Tibial artery (tissue), 4 donors: ENCODE results near the gene SYNGR1.

ENCODE experiments used
- DNase-seq, 2 donors: peaks; one replicate each; pipeline ENCODE4 v3.0.0-alpha.2; 2019
- H3K27ac ChIP-seq, 2 donors: fragments of 200-600 bp; sonication (generic) in 1 of 2; 1 replicate in 1 of 2; 2 replicates in 1 of 2; pipeline ENCODE4 v1.5.1; 2018 to 2019; ENCODE audit warnings: mild to moderate bottlenecking in 1 of 2
- H3K27me3 ChIP-seq, 2 donors: fragments of 200-600 bp; sonication (generic) in 1 of 2; one replicate each; pipeline versions ENCODE4 v1.5.1 to v1.6.0; 2016 to 2019
- H3K36me3 ChIP-seq, 3 donors: fragments of 200-600 bp; sonication (generic) in 2 of 3; one replicate each; pipeline ENCODE4 v1.5.1; 2016 to 2019; ENCODE audit warnings: mild to moderate bottlenecking in 2 of 3
- H3K4me1 ChIP-seq, 4 donors: fragments of 200-600 bp; sonication (generic) in 2 of 4; 1 replicate in 3 of 4; 2 replicates in 1 of 4; pipeline ENCODE4 v1.5.1; 2016 to 2019
- H3K4me3 ChIP-seq, 2 donors: fragments of 200-600 bp; sonication (generic) in 1 of 2; 1 replicate in 1 of 2; 2 replicates in 1 of 2; pipeline ENCODE4 v1.5.1; 2018 to 2019; ENCODE audit warnings: mild to moderate bottlenecking in 2 of 2
- H3K9me3 ChIP-seq, 3 donors: fragments of 200-600 bp; sonication (generic) in 1 of 3; one replicate each; pipeline ENCODE4 v1.5.1; 2016 to 2019
- intact Hi-C: fragments of 100-400 bp; cut with DNase I; formaldehyde crosslinking; loops from one replicate; pipeline ENCODE4 v1.15.0; 2023; ENCODE audit warnings: low total_unique reads
- TF ChIP-seq, protein P1 (sequence below), 2 experiments: fragments of 200-600 bp in 1 of 2; fragments of 450-650 bp in 1 of 2; IDR thresholded peaks; one replicate each; pipeline ENCODE4 v1.5.1; 2017 to 2019; ENCODE audit warnings: antibody characterized with exemption in 2 of 2, mild to moderate bottlenecking in 1 of 2, moderate library complexity in 1 of 2

SYNGR1 gene

DNA sequence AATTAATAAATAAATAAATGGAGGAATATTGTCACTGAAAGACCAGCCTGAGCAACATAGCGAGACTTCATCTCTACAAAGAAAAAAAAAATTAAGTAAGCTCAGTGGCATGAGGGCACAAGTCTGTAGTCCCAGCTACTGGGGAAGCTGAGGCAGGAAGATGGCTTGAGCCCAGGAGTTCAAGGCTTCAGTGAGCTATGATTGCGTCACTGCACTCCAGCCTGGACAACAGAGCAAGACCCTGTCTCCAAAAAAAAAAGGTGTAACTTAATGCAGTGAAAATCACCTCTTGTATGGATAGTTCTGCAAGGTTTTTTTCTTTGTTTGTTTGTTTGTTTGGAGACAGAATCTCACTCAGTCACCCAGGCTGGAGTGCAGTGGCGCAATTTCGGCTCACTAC, 4.6 kb upstream of the SYNGR1 start:
- no peaks in the 10 kb centered on the region for H3K9me3 ChIP-seq
- no peaks in the 10 kb centered on the region for H3K36me3 ChIP-seq
- TF ChIP-seq, protein P1, sequence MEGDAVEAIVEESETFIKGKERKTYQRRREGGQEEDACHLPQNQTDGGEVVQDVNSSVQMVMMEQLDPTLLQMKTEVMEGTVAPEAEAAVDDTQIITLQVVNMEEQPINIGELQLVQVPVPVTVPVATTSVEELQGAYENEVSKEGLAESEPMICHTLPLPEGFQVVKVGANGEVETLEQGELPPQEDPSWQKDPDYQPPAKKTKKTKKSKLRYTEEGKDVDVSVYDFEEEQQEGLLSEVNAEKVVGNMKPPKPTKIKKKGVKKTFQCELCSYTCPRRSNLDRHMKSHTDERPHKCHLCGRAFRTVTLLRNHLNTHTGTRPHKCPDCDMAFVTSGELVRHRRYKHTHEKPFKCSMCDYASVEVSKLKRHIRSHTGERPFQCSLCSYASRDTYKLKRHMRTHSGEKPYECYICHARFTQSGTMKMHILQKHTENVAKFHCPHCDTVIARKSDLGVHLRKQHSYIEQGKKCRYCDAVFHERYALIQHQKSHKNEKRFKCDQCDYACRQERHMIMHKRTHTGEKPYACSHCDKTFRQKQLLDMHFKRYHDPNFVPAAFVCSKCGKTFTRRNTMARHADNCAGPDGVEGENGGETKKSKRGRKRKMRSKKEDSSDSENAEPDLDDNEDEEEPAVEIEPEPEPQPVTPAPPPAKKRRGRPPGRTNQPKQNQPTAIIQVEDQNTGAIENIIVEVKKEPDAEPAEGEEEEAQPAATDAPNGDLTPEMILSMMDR (IDR thresholded peaks at IDR 0.05) = no peak
- H3K4me1 ChIP-seq = peaks cover 0 to 11% (median 7%) of the 10 kb centered on the region in 4 donors
- no peak overlapping the region for H3K27ac ChIP-seq
- H3K4me3 ChIP-seq = no peak overlapping the region
- intact Hi-C loops = no loop called here
- peaks cover 0 to 25% of the 10 kb centered on the region in 2 donors for H3K27me3 ChIP-seq
- DNase-seq = no peak

- TF ChIP-seq, protein P1 (IDR thresholded peaks at IDR 0.05) = no peak
- Histone ChIP-seq H3K27me3 (peaks cover 0 to 34% of the 10 kb centered on the region in 2 donors), H3K4me3 (peak overlapping the region; percentile 49 to 56), H3K4me1 (peaks cover 0 to 28% (median 11%) of the 10 kb centered on the region in 4 donors), H3K36me3 (no peaks in the 10 kb centered on the region), H3K9me3 (no peaks in the 10 kb centered on the region), H3K27ac (no peak overlapping the region)
- no peak for DNase-seq
- intact Hi-C loops = no loop called here
Measured at GRCh38 chr22:39348909-39349505, 784 bp upstream of the SYNGR1 start.

GRCh38 chr22:39349506-39349966, 255 bp upstream of the SYNGR1 start:
- no peaks in the 10 kb centered on the region for H3K36me3 ChIP-seq
- H3K27me3 ChIP-seq = peaks cover 0 to 32% of the 10 kb centered on the region in 2 donors
- H3K9me3 ChIP-seq = no peaks in the 10 kb centered on the region
- DNase-seq = no peak
- intact Hi-C loops = no loop called here
- peak overlapping the region; percentile 49 to 56 for H3K4me3 ChIP-seq
- H3K27ac ChIP-seq = no peak overlapping the region
- TF ChIP-seq, protein P1 (IDR thresholded peaks at IDR 0.05) = no peak
- peaks cover 0 to 28% (median 11%) of the 10 kb centered on the region in 4 donors for H3K4me1 ChIP-seq

GRCh38 chr22:39350757-39351688, 1.2 kb downstream of the SYNGR1 start:
- TF ChIP-seq, protein P1 (IDR thresholded peaks at IDR 0.05) = no peak
- Histone ChIP-seq H3K4me3 (peak overlapping the region in 1 of 2 donors; percentile 56), H3K27ac (no peak overlapping the region), H3K36me3 (no peaks in the 10 kb centered on the region), H3K9me3 (no peaks in the 10 kb centered on the region), H3K4me1 (peaks cover 0 to 28% (median 11%) of the 10 kb centered on the region in 4 donors), H3K27me3 (peaks cover 0 to 32% of the 10 kb centered on the region in 2 donors)
- no peak for DNase-seq
- intact Hi-C loops = no loop called here

GRCh38 chr22:39351689-39352214, 2.0 kb downstream of the SYNGR1 start:
- TF ChIP-seq, protein P1 (IDR thresholded peaks at IDR 0.05) = no peak
- intact Hi-C loops = no loop called here
- no peak overlapping the region for H3K4me3 ChIP-seq
- H3K27ac ChIP-seq = no peak overlapping the region
- peaks cover 0 to 28% (median 11%) of the 10 kb centered on the region in 4 donors for H3K4me1 ChIP-seq
- H3K9me3 ChIP-seq = no peaks in the 10 kb centered on the region
- no peaks in the 10 kb centered on the region for H3K36me3 ChIP-seq
- no peak for DNase-seq
- H3K27me3 ChIP-seq = peaks cover 0 to 32% of the 10 kb centered on the region in 2 donors
